ENCODE measurements around the gene HAP1. TPM values are rescaled to one million over a fixed set of nuclear protein-coding genes. Genes with fewer than 3 reads are reported as not detected.

HAP1 gene
- total RNA-seq, 1 experiment from 2014 or later = 3.2 TPM

GRCh38 chr17:41769985-41770384 lies 35.5 kb upstream of the HAP1 start:
- BruUV-seq (replicated peaks) = no TSS peak
- no peak for DNase-seq
- Histone ChIP-seq H3K4me1 (peaks cover 36% of the 10 kb centered on the region), H3K36me3 (ENCODE audit: control insufficient read depth, insufficient read depth, low read length) (peaks cover 25% of the 10 kb centered on the region), H3K9me3 (no peaks in the 10 kb centered on the region), H3K4me3 (ENCODE audit: low read depth, low read length) (no peak overlapping the region), H3K27me3 (replicated peaks; ENCODE audit: control insufficient read depth, insufficient read depth, low read length) (no peaks in the 10 kb centered on the region)
- Mint-ChIP-seq H3K27ac (ENCODE audit: unreplicated experiment) (no peak overlapping the region), H3K36me3 (ENCODE audit: insufficient read depth, unreplicated experiment) (peaks cover 100% of the 10 kb centered on the region), H3K9me3 (ENCODE audit: unreplicated experiment) (no peaks in the 10 kb centered on the region), H3K27me3 (ENCODE audit: insufficient read depth, unreplicated experiment) (no peaks in the 10 kb centered on the region), H3K4me3 (ENCODE audit: unreplicated experiment) (no peak overlapping the region), H3K4me1 (ENCODE audit: low read depth, unreplicated experiment) (peaks cover 27% of the 10 kb centered on the region)
- POLR2A ChIA-PET = no interaction called here
- CTCF ChIA-PET = no interaction called here
- intact Hi-C loops (cut with micrococcal nuclease; ENCODE audit: unreplicated experiment) = no loop called here
- no peak for TF ChIP-seq CTCF (IDR thresholded peaks at IDR 0.05; ENCODE audit: insufficient read depth in 1 of 2, low read depth in 1 of 2, low read length in 1 of 2, severe bottlenecking in 1 of 2, unreplicated experiment in 1 of 2)

GRCh38 chr17:41769346-41769862 lies 35.0 kb upstream of the HAP1 start:
- intact Hi-C loops (cut with micrococcal nuclease; ENCODE audit: unreplicated experiment) = no loop called here
- Mint-ChIP-seq H3K4me3 (ENCODE audit: unreplicated experiment) (no peak overlapping the region), H3K36me3 (ENCODE audit: insufficient read depth, unreplicated experiment) (peaks cover 100% of the 10 kb centered on the region), H3K9me3 (ENCODE audit: unreplicated experiment) (no peaks in the 10 kb centered on the region), H3K27ac (ENCODE audit: unreplicated experiment) (peak overlapping the region; percentile 26), H3K4me1 (ENCODE audit: low read depth, unreplicated experiment) (peaks cover 26% of the 10 kb centered on the region), H3K27me3 (ENCODE audit: insufficient read depth, unreplicated experiment) (no peaks in the 10 kb centered on the region)
- ChIA-PET CTCF (interaction anchor here (1.4 kb wide), 1 partner anchor 17 kb away, joined by 5 read pairs; the partner anchor contains the start of gene JUP), POLR2A (no interaction called here)
- H3K27me3 ChIP-seq (replicated peaks; ENCODE audit: control insufficient read depth, insufficient read depth, low read length) = no peaks in the 10 kb centered on the region
- peaks cover 30% of the 10 kb centered on the region for H3K4me1 ChIP-seq
- BruUV-seq (replicated peaks) = no TSS peak
- H3K4me3 ChIP-seq (ENCODE audit: low read depth, low read length) = no peak overlapping the region
- no peak for TF ChIP-seq CTCF (IDR thresholded peaks at IDR 0.05; ENCODE audit: insufficient read depth in 1 of 2, low read depth in 1 of 2, low read length in 1 of 2, severe bottlenecking in 1 of 2, unreplicated experiment in 1 of 2)
- no peaks in the 10 kb centered on the region for H3K9me3 ChIP-seq
- no peak for DNase-seq
- H3K36me3 ChIP-seq (ENCODE audit: control insufficient read depth, insufficient read depth, low read length) = peaks cover 30% of the 10 kb centered on the region

GRCh38 chr17:41768682-41769288 lies 34.3 kb upstream of the HAP1 start:
- BruUV-seq (replicated peaks) = no TSS peak
- no peaks in the 10 kb centered on the region for H3K9me3 Mint-ChIP-seq (ENCODE audit: unreplicated experiment)
- H3K4me3 Mint-ChIP-seq (ENCODE audit: unreplicated experiment) = no peak overlapping the region
- peak overlapping the region; percentile 26 for H3K27ac Mint-ChIP-seq (ENCODE audit: unreplicated experiment)
- Histone ChIP-seq H3K36me3 (ENCODE audit: control insufficient read depth, insufficient read depth, low read length) (peaks cover 31% of the 10 kb centered on the region), H3K4me3 (ENCODE audit: low read depth, low read length) (no peak overlapping the region), H3K27me3 (replicated peaks; ENCODE audit: control insufficient read depth, insufficient read depth, low read length) (no peaks in the 10 kb centered on the region), H3K9me3 (no peaks in the 10 kb centered on the region), H3K4me1 (peaks cover 24% of the 10 kb centered on the region)
- H3K4me1 Mint-ChIP-seq (ENCODE audit: low read depth, unreplicated experiment) = peaks cover 20% of the 10 kb centered on the region
- H3K27me3 Mint-ChIP-seq (ENCODE audit: insufficient read depth, unreplicated experiment) = no peaks in the 10 kb centered on the region
- TF ChIP-seq CTCF (IDR thresholded peaks at IDR 0.05; ENCODE audit: insufficient read depth in 1 of 2, low read depth in 1 of 2, low read length in 1 of 2, severe bottlenecking in 1 of 2, unreplicated experiment in 1 of 2) = no peak
- ChIA-PET POLR2A (interaction anchor here (0.6 kb wide), 1 partner anchor 9 kb away, joined by 3 read pairs; no protein-coding TSS in a partner anchor), CTCF (interaction anchor here (1.4 kb wide), 1 partner anchor 18 kb away, joined by 5 read pairs; the partner anchor contains the start of gene JUP)
- H3K36me3 Mint-ChIP-seq (ENCODE audit: insufficient read depth, unreplicated experiment) = peaks cover 100% of the 10 kb centered on the region
- DNase-seq = no peak
- intact Hi-C loops (cut with micrococcal nuclease; ENCODE audit: unreplicated experiment) = no loop called here

Measured in Caco-2 (cell line).